GM19043 (cell line): ENCODE measurements around the gene HIGD1A.

Source experiments
- ATAC-seq: cut with Tn5 transposase; IDR thresholded peaks from one replicate; pipeline ENCODE4 v1.9.1; 2021; ENCODE audit warnings: low read depth; ENCODE audit not compliant: unreplicated experiment

Gene HIGD1A

DNA sequence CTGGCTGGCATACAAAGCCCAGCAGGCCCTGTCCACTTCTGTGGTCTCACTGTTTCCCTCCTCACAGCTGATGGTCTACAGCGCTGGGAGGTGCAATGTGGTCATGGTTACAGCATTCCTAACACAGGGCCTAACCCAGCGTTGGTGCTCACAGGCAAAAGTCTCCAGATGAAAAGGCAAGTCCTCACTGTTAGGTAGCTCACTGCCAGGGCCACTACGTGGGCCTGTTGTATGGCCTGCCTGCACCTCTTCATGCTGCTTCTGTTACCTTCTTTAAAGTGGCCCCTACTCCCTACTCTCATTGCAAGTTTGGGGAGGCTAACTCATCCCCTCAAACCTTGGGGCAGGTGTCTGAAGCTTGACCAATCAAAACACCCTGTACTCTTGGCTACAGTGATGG lies 62.5 kb downstream of the HIGD1A start:
- no peak for ATAC-seq

DNA sequence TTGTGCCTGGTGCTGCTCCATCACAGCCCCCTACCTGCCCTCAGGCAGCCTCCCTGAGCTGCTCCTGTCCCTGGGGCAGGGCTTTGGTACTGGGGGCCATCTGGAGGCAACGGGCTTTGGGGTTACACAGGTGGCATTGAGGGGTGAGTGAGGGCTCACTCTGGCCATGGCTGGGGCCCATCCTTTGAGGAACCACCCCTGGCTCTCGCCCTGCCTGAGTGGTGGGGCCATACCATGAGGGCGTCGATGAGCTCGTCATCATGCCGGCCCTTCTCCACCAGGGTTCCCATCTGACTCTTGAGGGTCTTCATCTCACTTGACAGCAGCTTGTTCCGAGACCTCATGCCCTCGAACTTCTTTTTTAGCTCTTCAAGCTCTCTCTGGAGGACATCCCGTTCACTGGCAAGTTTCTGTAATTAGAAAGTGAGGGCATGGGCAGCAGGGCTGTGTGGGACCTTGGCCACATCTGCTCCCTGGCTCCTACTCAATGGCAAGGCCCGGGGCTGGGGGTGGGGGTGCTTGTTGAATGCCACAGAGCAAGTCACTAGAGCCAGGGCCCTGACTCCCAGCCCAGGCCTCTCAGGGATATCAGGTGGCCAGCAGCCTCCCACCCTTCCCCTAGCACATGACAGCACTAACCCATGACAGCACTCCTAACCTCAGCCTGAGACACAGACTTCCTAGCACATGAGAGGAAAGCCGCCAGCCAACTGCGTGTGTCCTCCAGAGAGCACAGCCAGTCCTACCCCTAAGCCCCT lies 64.7 kb downstream of the HIGD1A start:
- ATAC-seq, result no peak

DNA sequence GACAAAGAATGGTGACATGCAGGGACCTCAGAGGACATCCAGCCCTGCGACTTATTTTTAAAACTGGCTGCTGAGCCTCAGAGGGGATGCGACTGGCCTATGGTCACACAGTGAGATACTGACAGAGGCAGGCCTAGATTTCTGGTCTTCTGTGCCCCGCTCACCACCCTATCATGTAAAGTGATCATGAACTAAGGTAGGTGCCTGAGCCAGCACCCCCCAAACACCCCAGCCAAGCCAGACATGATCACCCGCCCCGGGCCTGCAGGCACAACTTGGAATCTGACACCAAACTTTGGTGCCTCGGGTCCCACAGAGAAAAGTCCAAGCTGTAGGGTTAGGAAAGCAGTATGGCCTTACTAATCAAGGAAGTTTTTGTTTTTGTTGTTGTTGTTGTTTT lies 67.8 kb downstream of the HIGD1A start:
- ATAC-seq, result no peak

DNA sequence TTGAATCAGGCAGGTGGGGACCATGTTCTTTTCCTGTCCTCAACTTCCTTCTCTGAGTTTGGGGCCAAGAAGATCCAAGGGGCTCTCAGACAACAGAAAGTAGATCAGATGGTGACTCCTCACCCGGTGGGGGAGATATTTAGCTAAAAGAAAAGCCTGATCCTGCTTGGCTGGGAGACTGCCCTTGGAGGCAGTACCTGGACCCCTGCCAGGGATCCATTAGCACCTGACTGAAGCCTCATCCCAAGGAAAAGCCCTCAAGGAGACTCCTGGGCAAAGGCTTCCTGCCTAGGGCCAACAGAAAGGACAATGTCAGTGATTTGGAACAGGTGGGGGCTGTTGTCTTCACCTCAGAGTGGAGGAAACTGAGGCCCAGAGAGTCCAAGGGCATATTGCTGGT lies 68.2 kb downstream of the HIGD1A start:
- ATAC-seq, result no peak

DNA sequence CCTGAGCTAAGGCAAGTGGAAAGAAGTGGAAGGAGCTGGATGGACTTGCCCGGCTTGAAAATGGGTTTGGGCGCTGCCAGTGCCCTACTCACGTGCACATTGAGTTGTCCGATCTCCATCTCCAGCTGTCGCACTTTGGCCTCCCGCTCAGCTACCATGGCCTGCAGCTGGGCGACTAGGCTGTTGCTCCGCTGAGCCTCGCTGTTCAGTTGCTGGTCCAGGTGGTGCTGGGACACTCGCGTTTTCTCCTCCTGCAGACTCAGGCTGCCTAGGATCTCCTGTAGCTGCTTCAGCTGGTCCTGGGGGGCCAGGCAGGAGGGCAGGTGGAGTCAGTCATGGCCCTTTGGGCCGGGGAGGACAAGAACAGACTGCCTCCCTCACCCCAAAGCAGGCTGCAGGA lies 68.7 kb downstream of the HIGD1A start:
- no peak for ATAC-seq

DNA sequence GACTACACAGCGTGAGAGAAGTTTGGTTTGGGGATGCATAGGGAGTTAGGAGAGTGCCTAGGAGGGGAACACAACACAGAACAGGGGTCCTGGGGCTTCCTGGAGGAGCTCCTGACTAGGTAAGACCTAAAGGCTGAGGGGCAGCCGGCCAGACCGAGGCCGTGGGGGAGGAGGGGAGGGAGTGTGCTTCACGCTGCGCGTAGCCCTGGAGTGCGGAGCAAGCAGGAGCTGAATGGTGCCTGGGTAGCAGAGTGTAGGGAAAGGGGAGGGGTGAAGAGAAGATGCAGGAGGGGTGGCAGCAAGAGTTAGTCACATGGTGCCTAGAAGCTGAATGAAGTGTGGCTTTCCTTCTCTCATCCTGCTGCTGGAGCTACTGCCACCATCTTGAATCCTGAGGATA lies 69.3 kb downstream of the HIGD1A start:
- ATAC-seq, result no peak

DNA sequence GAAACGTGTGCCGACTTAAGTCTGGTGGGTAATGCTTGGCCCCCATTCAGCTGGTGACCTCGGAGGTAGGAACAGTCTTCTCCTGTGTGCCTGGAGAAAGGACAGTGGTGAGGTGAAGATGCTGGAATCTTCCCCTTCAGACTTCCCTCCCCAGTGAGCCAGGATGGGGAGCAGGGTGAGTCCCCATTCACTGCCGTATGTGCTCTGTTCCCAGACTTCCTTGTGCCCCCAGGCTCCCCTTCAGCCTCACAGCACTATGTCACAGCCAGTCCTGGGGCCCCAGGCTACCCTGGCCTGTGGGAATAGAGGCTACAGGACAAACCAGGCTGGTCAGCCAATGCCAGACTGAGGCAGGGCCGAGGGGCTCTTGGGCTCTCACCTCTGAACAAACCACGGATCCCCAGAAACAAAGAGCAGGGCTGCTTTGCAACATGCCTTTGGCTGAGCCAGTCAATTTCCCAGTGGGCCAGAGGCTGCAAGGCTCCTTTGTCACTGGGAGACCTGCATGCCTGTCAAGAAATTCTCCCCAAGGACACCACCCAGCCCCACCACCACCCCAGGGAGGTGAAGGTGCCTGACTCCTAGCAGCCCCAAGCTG lies 69.9 kb downstream of the HIGD1A start:
- no peak for ATAC-seq

DNA sequence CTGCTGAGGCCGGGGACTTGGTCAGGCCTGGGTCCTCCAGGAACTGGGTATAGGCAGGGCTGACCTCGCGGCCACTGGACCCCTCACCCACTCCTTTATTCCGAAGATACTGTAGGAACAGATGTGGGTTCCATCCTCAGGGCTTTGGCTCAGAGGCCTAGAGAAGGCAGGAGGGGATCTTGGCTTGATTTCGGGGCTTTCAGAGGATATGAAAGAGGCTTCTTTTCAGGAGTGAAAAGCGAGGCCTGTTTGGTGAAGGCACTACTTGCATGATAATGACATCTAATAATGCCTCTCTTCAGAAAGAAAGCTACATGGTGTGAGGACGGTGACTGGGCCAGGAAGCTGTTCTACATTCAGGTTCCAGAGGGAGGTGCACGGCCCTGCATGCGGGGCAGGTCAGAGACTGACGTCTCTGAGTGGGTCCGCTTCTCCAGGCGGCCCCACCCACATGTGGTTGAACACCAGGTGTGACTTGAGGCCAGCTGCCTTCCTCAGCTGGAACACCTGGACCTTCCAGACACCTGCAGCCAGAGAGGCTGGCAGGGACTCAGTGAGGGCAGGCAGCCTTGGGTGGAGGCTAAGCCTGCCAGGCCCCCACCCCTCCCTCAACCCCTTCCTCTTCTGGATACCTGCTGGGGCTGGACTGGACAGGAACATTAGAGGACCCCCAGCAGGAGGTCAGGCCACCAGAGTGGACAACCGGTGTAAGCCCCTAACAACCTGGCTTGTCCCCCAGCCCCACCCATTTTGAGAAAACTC lies 70.6 kb downstream of the HIGD1A start:
- no peak for ATAC-seq
